CD4-positive, CD25-positive, alpha-beta regulatory T cell (primary cell): ENCODE data around the gene ANKRD35. TPM values are rescaled to one million over a fixed set of nuclear protein-coding genes. Genes with fewer than 3 reads are reported as not detected.
A peak's percentile ranks its signal among the peaks of the same experiment; 100 is the strongest.
"Not testable (repeated sequence)": the region's sequence is repeated elsewhere in the genome, so short reads cannot be mapped to it uniquely, and the experiment has no call there.

Experiments
- ATAC-seq, 2 donors: fragments of 150-1000 bp; cut with Tn5 transposase; one replicate each; pipeline ENCODE4 v1.10.0; 2021; ENCODE audit warnings: low read depth in 2 of 2, moderate number of reproducible peaks in 2 of 2, moderate library complexity in 1 of 2
- DNase-seq, 3 donors: peaks; one replicate each; pipeline versions ENCODE4 v3.0.0 to v3.0.0-alpha.2; 2012 to 2022; ENCODE audit warnings: mixed read lengths in 1 of 3
- H3K27ac ChIP-seq: one replicate; pipeline ENCODE4 v1.7.0; 2013; ENCODE audit warnings: mild to moderate bottlenecking, low read length; ENCODE audit not compliant: insufficient read depth, poor library complexity, severe bottlenecking
- H3K27me3 ChIP-seq: one replicate; pipeline ENCODE4 v1.7.0; 2013; ENCODE audit warnings: low read length; ENCODE audit not compliant: control insufficient read depth, insufficient read depth
- H3K36me3 ChIP-seq: one replicate; pipeline ENCODE4 v1.7.0; 2013; ENCODE audit warnings: mild to moderate bottlenecking, low read length, moderate library complexity; ENCODE audit not compliant: control insufficient read depth, insufficient read depth
- H3K4me1 ChIP-seq: 2 replicates; pipeline ENCODE4 v1.7.0; 2013; ENCODE audit warnings: mild to moderate bottlenecking, low read length; ENCODE audit not compliant: insufficient read depth, control insufficient read depth, poor library complexity, severe bottlenecking
- H3K4me3 ChIP-seq: one replicate; pipeline ENCODE4 v1.7.0; 2013; ENCODE audit warnings: low read depth, mild to moderate bottlenecking, low read length, moderate library complexity
- H3K9me3 ChIP-seq, 2 experiments: 1 replicate in 1 of 2; 2 replicates in 1 of 2; pipeline ENCODE4 v1.7.0; 2013; ENCODE audit warnings: low read length in 2 of 2, mild to moderate bottlenecking in 1 of 2, moderate library complexity in 1 of 2; ENCODE audit not compliant: control insufficient read depth in 2 of 2
- H3K27ac Mint-ChIP-seq, 3 donors: one replicate each; pipeline ENCODE4 v1.8.0; 2020 to 2022; ENCODE audit warnings: mild to moderate bottlenecking in 3 of 3, mixed read lengths in 3 of 3, moderate library complexity in 2 of 3
- H3K27me3 Mint-ChIP-seq: one replicate; pipeline ENCODE4 v1.8.0; 2022; ENCODE audit warnings: mild to moderate bottlenecking, mixed read lengths
- H3K36me3 Mint-ChIP-seq: one replicate; pipeline ENCODE4 v1.8.0; 2020; ENCODE audit warnings: mixed read lengths
- H3K4me1 Mint-ChIP-seq, 4 donors: one replicate each; pipeline ENCODE4 v1.8.0; 2020 to 2022; ENCODE audit warnings: mixed read lengths in 4 of 4, mild to moderate bottlenecking in 1 of 4
- H3K4me3 Mint-ChIP-seq, 4 donors: one replicate each; pipeline ENCODE4 v1.8.0; 2020 to 2022; ENCODE audit warnings: mild to moderate bottlenecking in 4 of 4, mixed read lengths in 4 of 4, moderate library complexity in 3 of 4
- H3K9me3 Mint-ChIP-seq, 7 donors: one replicate each; pipeline ENCODE4 v1.8.0; 2020 to 2022; ENCODE audit warnings: mixed read lengths in 7 of 7, mild to moderate bottlenecking in 3 of 7, moderate library complexity in 2 of 7
- polyA plus RNA-seq, 4 donors: library from polyadenylated mRNA; unstranded; fragments of 300-500 nt; fragmentation: Illumina TruSeq; gene quantifications; one replicate each; pipeline ENCODE4 v1.2.3, GENCODE V29; 2021
- total RNA-seq: library from RNA; stranded (reverse); gene quantifications from one replicate; pipeline ENCODE4 v1.2.3, GENCODE V29; 2022

ANKRD35 gene
- total and polyA plus RNA-seq, 5 donors from 2014 or later = 0.17 to 0.45 (median 0.26) TPM

GRCh38 chr1:145920297-145920696 lies 34.6 kb upstream of the ANKRD35 start:
- H3K4me3 Mint-ChIP-seq = peak overlapping the region; percentile 94 to 98 (median 96)
- H3K27ac Mint-ChIP-seq = peak overlapping the region in 1 of 3 donors; percentile 48
- peaks cover 10% of the 10 kb centered on the region for H3K36me3 Mint-ChIP-seq

GRCh38 chr1:145918992-145919939 lies 33.6 kb upstream of the ANKRD35 start:
- peaks cover 24% of the 10 kb centered on the region for H3K4me1 ChIP-seq
- H3K9me3 ChIP-seq = no peaks in the 10 kb centered on the region
- Mint-ChIP-seq H3K4me3 (peak overlapping the region; percentile 94 to 98 (median 96)), H3K36me3 (peaks cover 13% of the 10 kb centered on the region), H3K27me3 (peaks cover 4% of the 10 kb centered on the region), H3K9me3 (peaks cover 0 to 2% (median 0%) of the 10 kb centered on the region in 7 donors), H3K4me1 (peaks cover 16 to 53% (median 42%) of the 10 kb centered on the region in 4 donors), H3K27ac (peak overlapping the region; percentile 94 to 98 (median 96))
- DNase-seq (no peak), ATAC-seq (peak; percentile 4)
- H3K27ac ChIP-seq = peak overlapping the region; percentile 82
- peak overlapping the region; percentile 89 for H3K4me3 ChIP-seq
- H3K27me3 ChIP-seq = no peaks in the 10 kb centered on the region
- peaks cover 32% of the 10 kb centered on the region for H3K36me3 ChIP-seq

More at GRCh38 chr1:145920297-145920696, 34.6 kb upstream of the ANKRD35 start:
- H3K27me3 Mint-ChIP-seq, DNase-seq, H3K9me3 Mint-ChIP-seq, ATAC-seq, H3K27me3 ChIP-seq, H3K27ac ChIP-seq, H3K4me3 ChIP-seq, H3K9me3 ChIP-seq: not testable (repeated sequence)
- peaks cover 24% of the 10 kb centered on the region for H3K4me1 ChIP-seq
- H3K36me3 ChIP-seq = peaks cover 25% of the 10 kb centered on the region
- peaks cover 16 to 49% (median 36%) of the 10 kb centered on the region in 4 donors for H3K4me1 Mint-ChIP-seq

GRCh38 chr1:145918144-145918991 lies 32.7 kb upstream of the ANKRD35 start, which contains the start of gene PEX11B:
PEX11B (minus strand) TSS chr1:145918717; CDS start chr1:145918688, 29 bp downstream.
- Mint-ChIP-seq H3K4me3 (peak within 1 kb of the TSS; percentile 94 to 98 (median 96)), H3K27ac (peak within 1 kb of the TSS; percentile 94 to 98 (median 96)), H3K36me3 (peaks cover 20% of the 10 kb centered on the region), H3K27me3 (peaks cover 4% of the 10 kb centered on the region), H3K9me3 (peaks cover 0 to 2% (median 0%) of the 10 kb centered on the region in 7 donors), H3K4me1 (peaks cover 16 to 61% (median 44%) of the 10 kb centered on the region in 4 donors)
- Histone ChIP-seq H3K36me3 (peaks cover 36% of the 10 kb centered on the region), H3K27ac (peak within 1 kb of the TSS; percentile 82), H3K4me3 (peak within 1 kb of the TSS; percentile 89), H3K9me3 (no peaks in the 10 kb centered on the region), H3K27me3 (no peaks in the 10 kb centered on the region), H3K4me1 (peaks cover 24% of the 10 kb centered on the region)
- peak; percentile 91 to 92 for ATAC-seq
- peak; percentile 86 to 94 (median 92) for DNase-seq

- peaks cover 4% of the 10 kb centered on the region for H3K27me3 Mint-ChIP-seq
- H3K4me3 Mint-ChIP-seq = peak overlapping the region; percentile 94 to 98 (median 96)
- Histone ChIP-seq H3K36me3 (peaks cover 30% of the 10 kb centered on the region), H3K4me3 (peak overlapping the region; percentile 89), H3K4me1 (peaks cover 24% of the 10 kb centered on the region), H3K27ac (peak overlapping the region; percentile 82), H3K27me3 (no peaks in the 10 kb centered on the region), H3K9me3 (no peaks in the 10 kb centered on the region)
- no peak for DNase-seq
- peaks cover 0 to 2% (median 0%) of the 10 kb centered on the region in 7 donors for H3K9me3 Mint-ChIP-seq
- ATAC-seq = no peak
- peaks cover 16 to 61% (median 41%) of the 10 kb centered on the region in 4 donors for H3K4me1 Mint-ChIP-seq
- peak overlapping the region; percentile 94 to 98 (median 96) for H3K27ac Mint-ChIP-seq
- H3K36me3 Mint-ChIP-seq = peaks cover 26% of the 10 kb centered on the region
Observed at GRCh38 chr1:145917595-145917994, 31.9 kb upstream of the ANKRD35 start.

GRCh38 chr1:145916745-145917144 lies 31.1 kb upstream of the ANKRD35 start:
- no peaks in the 10 kb centered on the region for H3K27me3 ChIP-seq
- peaks cover 24% of the 10 kb centered on the region for H3K4me1 ChIP-seq
- no peak overlapping the region for H3K4me3 ChIP-seq
- peaks cover 34% of the 10 kb centered on the region for H3K36me3 ChIP-seq
- Mint-ChIP-seq H3K27me3 (peaks cover 4% of the 10 kb centered on the region), H3K36me3 (peaks cover 34% of the 10 kb centered on the region), H3K9me3 (peaks cover 0 to 2% (median 0%) of the 10 kb centered on the region in 7 donors), H3K27ac (peak overlapping the region in 2 of 3 donors; percentile 90 to 94), H3K4me1 (peaks cover 16 to 61% (median 41%) of the 10 kb centered on the region in 4 donors), H3K4me3 (peak overlapping the region; percentile 64 to 98 (median 96))
- H3K27ac ChIP-seq = no peak overlapping the region
- ATAC-seq (no peak), DNase-seq (no peak)
- H3K9me3 ChIP-seq = no peaks in the 10 kb centered on the region

DNA sequence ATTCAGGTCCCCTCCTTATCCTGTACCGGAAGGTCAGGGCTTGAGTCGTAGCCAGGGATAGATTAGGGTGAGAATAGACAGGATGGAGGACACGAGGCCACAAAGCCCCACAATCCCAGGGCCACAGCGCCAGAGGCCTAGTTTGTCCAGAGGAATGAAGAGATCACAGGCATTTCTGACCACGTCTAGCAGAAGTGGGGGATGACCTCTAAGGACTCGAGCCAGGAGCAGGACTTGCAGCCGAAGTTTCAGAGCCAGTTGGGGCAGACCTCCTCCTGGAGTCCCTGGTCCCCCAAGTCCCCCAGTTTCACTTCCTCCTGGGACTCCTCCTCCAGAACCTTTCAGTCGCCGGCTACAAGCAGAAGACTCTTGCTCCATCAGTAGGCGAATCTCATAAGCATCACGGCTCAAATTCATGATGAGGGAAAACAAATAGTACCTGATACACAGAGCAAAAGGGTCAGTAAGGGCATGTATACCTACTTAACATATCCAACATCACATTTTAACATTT lies 26.5 kb upstream of the ANKRD35 start:
- no peak overlapping the region for H3K4me3 Mint-ChIP-seq
- H3K4me1 Mint-ChIP-seq = peaks cover 14 to 30% (median 23%) of the 10 kb centered on the region in 4 donors
- Histone ChIP-seq H3K4me1 (no peaks in the 10 kb centered on the region), H3K9me3 (no peaks in the 10 kb centered on the region), H3K27ac (no peak overlapping the region), H3K27me3 (no peaks in the 10 kb centered on the region), H3K4me3 (no peak overlapping the region), H3K36me3 (peaks cover 44% of the 10 kb centered on the region)
- peaks cover 0 to 2% (median 0%) of the 10 kb centered on the region in 7 donors for H3K9me3 Mint-ChIP-seq
- no peak overlapping the region for H3K27ac Mint-ChIP-seq
- no peak for DNase-seq
- H3K36me3 Mint-ChIP-seq = peaks cover 46% of the 10 kb centered on the region
- no peaks in the 10 kb centered on the region for H3K27me3 Mint-ChIP-seq
- ATAC-seq = no peak

DNA sequence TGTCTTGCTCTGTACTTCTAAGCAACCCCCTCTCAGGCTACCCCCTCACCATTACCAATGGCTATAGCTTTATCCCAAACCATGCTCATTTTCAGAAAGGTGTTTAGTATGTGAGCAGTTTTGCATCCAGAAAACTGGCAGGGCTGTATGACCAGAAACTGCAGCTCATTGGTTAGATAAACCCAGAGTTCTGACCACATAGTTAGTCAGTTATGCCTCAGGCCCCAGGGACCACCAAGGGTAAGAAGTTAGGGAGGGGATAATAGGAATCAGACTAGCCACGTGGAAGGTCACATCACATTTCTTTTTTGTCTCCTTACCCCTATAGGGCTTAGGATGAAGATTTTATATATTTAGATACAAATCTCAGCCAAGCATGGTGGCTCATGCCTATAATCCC lies 23.0 kb upstream of the ANKRD35 start:
- no peak for DNase-seq
- Histone ChIP-seq H3K9me3 (no peaks in the 10 kb centered on the region), H3K27ac (no peak overlapping the region), H3K4me3 (no peak overlapping the region), H3K4me1 (no peaks in the 10 kb centered on the region), H3K27me3 (no peaks in the 10 kb centered on the region), H3K36me3 (peaks cover 23% of the 10 kb centered on the region)
- H3K9me3 Mint-ChIP-seq = no peaks in the 10 kb centered on the region
- no peak overlapping the region for H3K27ac Mint-ChIP-seq
- H3K4me1 Mint-ChIP-seq = peaks cover 4 to 8% (median 7%) of the 10 kb centered on the region in 4 donors
- no peak for ATAC-seq
- no peak overlapping the region for H3K4me3 Mint-ChIP-seq
- H3K27me3 Mint-ChIP-seq = no peaks in the 10 kb centered on the region
- peaks cover 29% of the 10 kb centered on the region for H3K36me3 Mint-ChIP-seq
